PC-3 (cell line): ENCODE measurements around the gene IGFL2. TPM values are rescaled to one million over a fixed set of nuclear protein-coding genes. Genes with fewer than 3 reads are reported as not detected.
"Not testable (repeated sequence)": the region's sequence is repeated elsewhere in the genome, so short reads cannot be mapped to it uniquely, and the experiment has no call there.

Source experiments
- ATAC-seq: fragments of 200-7000 bp; cut with Tn5 transposase; 2 replicates; pipeline ENCODE4 v1.9.1; 2020; ENCODE audit warnings: mild to moderate bottlenecking, moderate library complexity
- BruUV-seq: library from RNA; stranded (reverse); fragments of 400-500 nt; replicated peaks from 2 replicates; lab custom pipeline; 2021; lab: Mats Ljungman, UMichigan
- CTCF ChIA-PET: fragments of 300-600 bp; sonication (Branson Sonifier 250); formaldehyde crosslinking; loops from one replicate; lab custom pipeline; 2022; ENCODE audit warnings: antibody characterized with exemption; lab: Charles Lee
- POLR2A ChIA-PET: fragments of 300-600 bp; sonication (Branson Sonifier 250); formaldehyde crosslinking; loops from one replicate; lab custom pipeline; 2022; ENCODE audit warnings: antibody characterized with exemption; ENCODE audit not compliant: unreplicated experiment; lab: Charles Lee
- DNase-seq: peaks from one replicate; pipeline ENCODE4 v3.0.0-alpha.2; 2015
- H2AFZ ChIP-seq: fragments of 300-600 bp; sonication (generic); 2 replicates; pipeline ENCODE4 v1.6.0; 2016; ENCODE audit warnings: antibody characterized with exemption, low read length
- H3F3A ChIP-seq: fragments of 300-600 bp; sonication (generic); one replicate; pipeline ENCODE4 v1.6.0; 2017; ENCODE audit warnings: antibody characterized with exemption, low read length, control low read depth, mild to moderate bottlenecking; ENCODE audit not compliant: unreplicated experiment
- H3K27ac ChIP-seq: fragments of 300-600 bp; sonication (generic); 2 replicates; pipeline ENCODE4 v1.5.1; 2016; ENCODE audit warnings: mild to moderate bottlenecking, low read length
- H3K27me3 ChIP-seq: fragments of 300-600 bp; sonication (generic); 2 replicates; pipeline ENCODE4 v1.6.1; 2016; ENCODE audit warnings: low read length, mixed read lengths
- H3K36me3 ChIP-seq: fragments of 300-600 bp; sonication (generic); 2 replicates; pipeline ENCODE4 v1.6.1; 2016; ENCODE audit warnings: low read depth, mixed run types, low read length, mixed read lengths
- H3K4me1 ChIP-seq: fragments of 300-600 bp; sonication (generic); 2 replicates; pipeline ENCODE4 v1.5.1; 2016; ENCODE audit warnings: low read length; ENCODE audit not compliant: insufficient read depth
- H3K4me2 ChIP-seq: fragments of 300-600 bp; sonication (generic); 2 replicates; pipeline ENCODE4 v1.6.0; 2016; ENCODE audit warnings: low read length
- H3K4me3 ChIP-seq: fragments of 300-600 bp; sonication (generic); 2 replicates; pipeline ENCODE4 v1.5.1; 2016; ENCODE audit warnings: mild to moderate bottlenecking, low read length, mixed read lengths
- H3K79me2 ChIP-seq: fragments of 300-600 bp; sonication (generic); 2 replicates; pipeline ENCODE4 v1.6.1; 2017; ENCODE audit warnings: low read length, mixed read lengths
- H3K9ac ChIP-seq: fragments of 300-600 bp; sonication (generic); 2 replicates; pipeline ENCODE4 v1.6.0; 2016; ENCODE audit warnings: mild to moderate bottlenecking, low read length
- H3K9me2 ChIP-seq: fragments of 300-600 bp; sonication (generic); replicated peaks from 2 replicates; pipeline ENCODE4 v1.6.1; 2016; ENCODE audit warnings: mixed run types, low read length, mixed read lengths
- H3K9me3 ChIP-seq: fragments of 300-600 bp; sonication (generic); 2 replicates; pipeline ENCODE4 v1.6.1; 2016; ENCODE audit warnings: low read length, mixed read lengths
- H4K20me1 ChIP-seq: fragments of 300-600 bp; sonication (generic); 2 replicates; pipeline ENCODE4 v1.6.1; 2016; ENCODE audit warnings: low read length, mixed read lengths
- CTCF ChIP-seq: fragments of 300-600 bp; sonication (generic); conservative IDR thresholded peaks from 2 replicates; pipeline ENCODE4 v1.5.1; 2017; ENCODE audit warnings: antibody characterized with exemption, low read depth, mild to moderate bottlenecking, low read length
- EZH2 ChIP-seq: fragments of 300-600 bp; sonication (generic); IDR thresholded peaks from one replicate; pipeline ENCODE4 v1.6.1; 2017; ENCODE audit warnings: antibody characterized with exemption, mild to moderate bottlenecking, low read length; ENCODE audit not compliant: unreplicated experiment
- EZH2phosphoT487 ChIP-seq: fragments of 300-600 bp; sonication (generic); IDR thresholded peaks from 2 replicates; pipeline ENCODE4 v1.6.1; 2018; ENCODE audit warnings: mild to moderate bottlenecking, antibody characterized with exemption, low read length, borderline replicate concordance
- intact Hi-C: fragments of 100-400 bp; cut with micrococcal nuclease; formaldehyde crosslinking; loops from 2 replicates; pipeline ENCODE4 v1.9.0; 2023
- total RNA-seq: library from RNA; depleted of rRNA; stranded (reverse); fragments of >200 nt; gene quantifications from 2 replicates; pipeline ENCODE4 v1.2.3, GENCODE V29; 2014

The IGFL2 gene
- total RNA-seq, 1 experiment from 2014 or later, result not detected

DNA sequence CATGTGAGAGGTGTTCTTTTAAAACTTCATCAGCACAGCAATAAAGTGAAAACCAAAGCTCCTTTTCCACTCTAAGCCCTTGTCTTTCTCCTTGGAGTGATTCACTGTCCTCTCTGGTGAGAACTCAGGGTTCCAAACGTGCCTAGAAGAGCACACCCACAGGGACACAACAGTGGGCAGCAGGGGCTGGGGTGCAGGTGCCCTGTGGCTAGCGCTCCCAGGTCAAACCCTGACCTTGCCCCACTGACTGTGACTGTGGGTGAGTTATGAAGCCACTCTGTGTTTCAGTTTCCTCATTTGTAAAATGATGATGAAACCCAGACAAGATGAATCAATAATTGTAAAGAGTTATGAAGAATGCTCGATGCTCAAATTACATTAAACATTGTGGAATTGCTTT, 43.9 kb downstream of the IGFL2 start:
- Histone ChIP-seq H3K9me2 (no peaks in the 10 kb centered on the region), H3K79me2 (no peaks in the 10 kb centered on the region), H3K4me1 (peaks cover 12% of the 10 kb centered on the region), H3K27me3 (peaks cover 18% of the 10 kb centered on the region), H3K4me3 (no peak overlapping the region), H3K36me3 (no peaks in the 10 kb centered on the region), H4K20me1 (no peaks in the 10 kb centered on the region), H3K4me2 (no peak overlapping the region), H3K9ac (no peak overlapping the region), H2AFZ (no peak overlapping the region), H3F3A (no peaks in the 10 kb centered on the region), H3K9me3 (no peaks in the 10 kb centered on the region), H3K27ac (no peak overlapping the region)
- DNase-seq (no peak), ATAC-seq (no peak)
- TF ChIP-seq EZH2phosphoT487, result no peak
- ChIA-PET POLR2A (no interaction called here), CTCF (interaction anchor here (0.6 kb wide), 1 partner anchor 327 kb away, joined by 3 read pairs; no protein-coding TSS in a partner anchor)
- BruUV-seq, result no TSS peak
- intact Hi-C loops, result loop anchor here (5.0 kb wide), 1 partner anchor 165 kb away; no protein-coding TSS in a partner anchor

DNA sequence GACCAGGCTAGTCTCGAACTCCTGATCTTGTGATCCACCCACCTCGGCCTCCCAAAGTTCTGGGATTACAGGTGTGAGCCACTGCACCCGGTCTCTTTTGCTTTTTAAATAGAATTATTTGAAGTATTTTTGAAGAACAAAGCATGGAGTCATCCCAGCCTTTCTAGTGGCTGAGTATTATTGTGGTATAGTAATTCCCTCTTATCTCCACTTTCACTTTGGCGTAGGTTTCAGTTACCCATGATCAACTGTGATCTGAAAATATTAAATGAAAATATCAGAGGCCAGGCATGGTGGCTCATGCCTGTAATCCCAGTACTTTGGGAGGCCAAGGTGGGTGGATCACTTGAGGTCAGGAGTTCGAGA, 44.6 kb downstream of the IGFL2 start:
- Histone ChIP-seq H3K27me3 (peaks cover 17% of the 10 kb centered on the region), H3K4me3 (0 out of 2 replicates have a peak overlapping the region, but pooled peaks have one; percentile 27), H3K4me1 (peaks cover 12% of the 10 kb centered on the region), H3K4me2 (peak overlapping the region; percentile 74)
- H2AFZ ChIP-seq, BruUV-seq, H4K20me1 ChIP-seq, H3K9me2 ChIP-seq, H3K9me3 ChIP-seq, CTCF ChIA-PET, DNase-seq, H3K9ac ChIP-seq, ATAC-seq, H3K36me3 ChIP-seq, H3F3A ChIP-seq, H3K27ac ChIP-seq, POLR2A ChIA-PET, H3K79me2 ChIP-seq: not testable (repeated sequence)
- intact Hi-C loops, result loop anchor here (5.0 kb wide), 1 partner anchor 165 kb away; no protein-coding TSS in a partner anchor

GRCh38 chr19:46192992-46193650, 45.1 kb downstream of the IGFL2 start:
- ATAC-seq, result peak; percentile 87
- DNase-seq, result peak; percentile 82
- ChIA-PET POLR2A (no interaction called here), CTCF (no interaction called here)
- no TSS peak for BruUV-seq
- no peaks in the 10 kb centered on the region for H3K9me2 ChIP-seq
- H4K20me1 ChIP-seq, result no peaks in the 10 kb centered on the region
- H3K9me3 ChIP-seq, result no peaks in the 10 kb centered on the region
- peaks cover 12% of the 10 kb centered on the region for H3K4me1 ChIP-seq
- H3K4me2 ChIP-seq, result peak overlapping the region; percentile 74
- no peaks in the 10 kb centered on the region for H3K36me3 ChIP-seq
- no peak overlapping the region for H2AFZ ChIP-seq
- peaks cover 12% of the 10 kb centered on the region for H3K27me3 ChIP-seq
- H3K9ac ChIP-seq, result no peak overlapping the region
- no peaks in the 10 kb centered on the region for H3F3A ChIP-seq
- TF ChIP-seq EZH2 (no peak), EZH2phosphoT487 (no peak), CTCF (no peak)
- no peak overlapping the region for H3K27ac ChIP-seq
- no peaks in the 10 kb centered on the region for H3K79me2 ChIP-seq
- 0 out of 2 replicates have a peak overlapping the region, but pooled peaks have one; percentile 27 for H3K4me3 ChIP-seq
- intact Hi-C loops, result loop anchor here (5.0 kb wide), 1 partner anchor 166 kb away; no protein-coding TSS in a partner anchor
